ENCODE measurements around the gene INIP. TPM values are rescaled to one million over a fixed set of nuclear protein-coding genes. Genes with fewer than 3 reads are reported as not detected.

INIP gene
- total RNA-seq, 1 experiment from 2014 or later: 24.5 TPM

GRCh38 chr9:112669326-112669725 lies 48.6 kb downstream of the INIP start:
- no CpG with 5 or more reads among the region's 2 CpGs for WGBS (ENCODE audit: extremely low coverage, insufficient read length, low lambda C conversion rate)
- peaks cover 0 to 3% of the 10 kb centered on the region in 2 experiments; a peak in 2 of 5 replicates for H3K9me3 Mint-ChIP-seq
- Histone ChIP-seq H3K79me2 (ENCODE audit: insufficient read depth, low read length) (no peaks in the 10 kb centered on the region), H3K14ac (ENCODE audit: insufficient read depth, low read length) (no peak overlapping the region), H3K27me3 (ENCODE audit: insufficient read depth, low read length) (no peaks in the 10 kb centered on the region), H3K4me1 (ENCODE audit: insufficient read depth, low read length) (no peaks in the 10 kb centered on the region), H2AK5ac (ENCODE audit: insufficient read length, low read length) (no peak overlapping the region), H2BK15ac (ENCODE audit: low read depth, low read length) (no peak overlapping the region), H4K91ac (ENCODE audit: insufficient read length, low read depth, low read length) (no peak overlapping the region), H2BK12ac (ENCODE audit: insufficient read length, low read depth, low read length) (no peak overlapping the region), H3T11ph (ENCODE audit: low read length) (no peak overlapping the region), H2BK120ac (ENCODE audit: low read depth, low read length, poor library complexity, severe bottlenecking) (no peak overlapping the region), H4K8ac (replicated peaks; ENCODE audit: insufficient read length, low read depth, low read length) (no peak overlapping the region), H3K4me2 (ENCODE audit: insufficient read depth, insufficient read length, low read length) (no peak overlapping the region), H3K27ac (ENCODE audit: insufficient read length, low read depth, low read length) (no peak overlapping the region), H3K23me2 (ENCODE audit: insufficient read length, low read depth, low read length, poor library complexity, severe bottlenecking) (peaks cover 3% of the 10 kb centered on the region), H3K79me1 (ENCODE audit: insufficient read depth, low read depth, low read length, poor library complexity, severe bottlenecking) (no peaks in the 10 kb centered on the region), H3K9ac (ENCODE audit: extremely low read depth, insufficient read length, low read length) (no peak overlapping the region), H3K9me3 (ENCODE audit: control insufficient read depth, low read depth, low read length) (no peaks in the 10 kb centered on the region), H4K5ac (ENCODE audit: insufficient read length, low read depth, low read length) (no peak overlapping the region), H2AFZ (ENCODE audit: low read length) (no peak overlapping the region), H3K4ac (ENCODE audit: low read depth, low read length) (no peak overlapping the region), H2BK5ac (ENCODE audit: insufficient read length, low read length) (no peak overlapping the region), H2BK20ac (ENCODE audit: low read depth, low read length, poor library complexity, severe bottlenecking) (no peak overlapping the region), H3K18ac (ENCODE audit: insufficient read length, low read depth, low read length) (no peak overlapping the region), H3K23ac (ENCODE audit: insufficient read length, low read depth, low read length) (no peak overlapping the region), H3K56ac (ENCODE audit: insufficient read length, low read depth, low read length) (no peak overlapping the region), H4K20me1 (ENCODE audit: control insufficient read depth, insufficient read depth, insufficient read length) (no peaks in the 10 kb centered on the region)
- H3K27me3 Mint-ChIP-seq (ENCODE audit: low read depth): no peaks in the 10 kb centered on the region; the same call in 1 of the 2 replicates
- DNase-seq: no peak
- H3K36me3 Mint-ChIP-seq (ENCODE audit: insufficient read depth in 1 of 3, low read depth in 3 of 3): peaks cover 0 to 17% (median 0%) of the 10 kb centered on the region in 3 experiments; a peak in 2 of 7 replicates
- TF ChIP-seq CTCF (conservative IDR thresholded peaks at IDR 0.05): no peak
- no peak overlapping the region for H3K4me3 Mint-ChIP-seq
- H3K4me1 Mint-ChIP-seq: peaks cover 5 to 6% of the 10 kb centered on the region in 2 experiments; a peak in 1 of 4 replicates
- H3K27ac Mint-ChIP-seq: no peak overlapping the region

Measured in H9 (cell line).